ENCODE results near the gene PSEN1.
"Not testable (repeated sequence)": the region's sequence is repeated elsewhere in the genome, so short reads cannot be mapped to it uniquely, and the experiment has no call there.

PSEN1 gene

DNA sequence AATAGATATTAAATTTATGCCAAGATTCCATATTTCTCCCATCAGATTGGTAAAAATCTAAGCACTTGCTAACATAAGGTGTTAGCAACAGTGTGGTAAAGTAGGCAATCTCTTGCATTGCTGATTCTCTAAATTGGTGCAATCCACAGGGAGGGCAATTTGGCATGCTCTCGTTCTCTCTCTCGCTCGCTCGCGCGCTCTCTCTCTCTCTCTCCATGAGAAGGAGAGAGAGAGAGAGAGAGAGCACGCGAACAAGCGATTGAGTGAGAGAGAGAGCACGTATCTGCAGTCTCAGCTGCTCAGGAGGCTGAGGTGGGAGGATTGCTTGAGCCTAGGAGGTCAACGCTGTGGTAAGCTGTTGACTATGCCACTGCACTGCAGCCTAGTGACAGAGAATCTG lies 25.9 kb downstream of the PSEN1 start:
- no peak overlapping the region for H3K4me3 ChIP-seq (ENCODE audit: low read depth, low read length)

GRCh38 chr14:73166399-73166798 lies 30.1 kb downstream of the PSEN1 start:
- no peak overlapping the region for H3K4me3 ChIP-seq (ENCODE audit: low read depth, low read length)

GRCh38 chr14:73167727-73168126 lies 31.4 kb downstream of the PSEN1 start:
- H3K4me3 ChIP-seq (ENCODE audit: low read depth, low read length) = no peak overlapping the region

GRCh38 chr14:73168274-73168673 lies 32.0 kb downstream of the PSEN1 start:
- H3K4me3 ChIP-seq (ENCODE audit: low read depth, low read length) = no peak overlapping the region

GRCh38 chr14:73168691-73169090 lies 32.4 kb downstream of the PSEN1 start:
- no peak overlapping the region for H3K4me3 ChIP-seq (ENCODE audit: low read depth, low read length)

GRCh38 chr14:73169855-73170254 lies 33.5 kb downstream of the PSEN1 start:
- not testable (repeated sequence) for H3K4me3 ChIP-seq (ENCODE audit: low read depth, low read length)

- no peak overlapping the region for H3K4me3 ChIP-seq (ENCODE audit: low read depth, low read length)
Observed at GRCh38 chr14:73170686-73171085, 34.4 kb downstream of the PSEN1 start.

DNA sequence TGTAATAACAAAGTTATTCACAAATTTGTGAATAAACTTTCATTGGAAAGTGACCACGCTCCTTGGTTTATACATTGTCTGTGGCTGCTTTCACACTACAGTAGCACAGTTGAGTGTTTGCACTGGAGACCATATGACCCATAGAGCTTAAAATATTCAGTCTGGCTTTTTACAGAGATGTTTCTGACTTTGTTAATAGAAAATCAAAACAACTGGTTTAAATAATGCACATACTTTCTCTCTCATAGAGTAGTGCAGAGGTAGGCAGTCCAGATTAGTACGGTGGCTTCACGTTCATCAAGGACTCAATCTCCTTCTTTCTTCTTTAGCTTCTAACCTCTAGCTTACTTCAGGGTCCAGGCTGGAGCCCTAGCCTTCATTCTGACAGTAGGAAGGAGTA lies 36.2 kb downstream of the PSEN1 start:
- H3K4me3 ChIP-seq (ENCODE audit: low read depth, low read length) = no peak overlapping the region

GRCh38 chr14:73173092-73173735 lies 36.9 kb downstream of the PSEN1 start:
- H3K4me3 ChIP-seq (ENCODE audit: low read depth, low read length) = no peak overlapping the region

DNA sequence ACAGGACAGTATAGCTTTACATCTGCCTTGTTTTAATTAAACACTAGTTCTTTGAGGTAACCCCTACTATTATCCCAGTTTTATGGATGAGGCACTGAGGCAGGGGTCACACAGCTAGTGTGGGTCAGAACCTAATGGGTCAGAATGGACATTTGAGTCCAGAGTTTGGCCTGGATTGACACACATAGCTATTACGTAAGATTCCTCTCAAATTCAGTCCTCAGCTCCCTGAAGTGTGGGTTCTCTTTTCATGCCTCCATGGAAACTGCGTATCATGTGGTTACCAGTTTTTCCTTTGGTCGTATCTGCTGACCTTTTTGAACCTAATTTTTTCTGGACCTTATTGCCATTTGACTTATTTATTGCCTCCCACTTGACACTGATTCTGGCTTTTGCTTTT lies 40.4 kb downstream of the PSEN1 start:
- H3K4me3 ChIP-seq (ENCODE audit: low read depth, low read length) = no peak overlapping the region

DNA sequence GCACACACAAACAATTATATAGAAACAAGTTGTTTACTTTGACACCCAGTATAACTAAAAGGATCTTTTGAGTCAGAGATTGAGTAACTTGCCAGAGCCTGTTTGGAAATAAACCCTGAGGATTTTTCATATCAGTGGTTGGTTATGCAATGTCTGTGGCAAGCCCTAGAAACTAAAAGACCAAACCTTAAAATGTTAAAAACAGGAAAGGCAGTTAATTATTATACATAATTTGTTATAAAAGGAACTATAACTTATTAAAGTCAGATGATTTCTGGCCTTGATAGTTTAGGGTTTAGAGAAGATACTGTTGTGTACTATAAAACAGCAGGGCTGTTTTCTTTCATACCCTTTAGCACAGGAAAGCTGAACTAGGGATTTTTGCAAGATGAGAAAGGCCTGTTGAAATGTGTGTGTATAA lies 44.1 kb downstream of the PSEN1 start:
- H3K4me3 ChIP-seq (ENCODE audit: low read depth, low read length) = no peak overlapping the region

GRCh38 chr14:73180969-73181368 lies 44.7 kb downstream of the PSEN1 start:
- not testable (repeated sequence) for H3K4me3 ChIP-seq (ENCODE audit: low read depth, low read length)

- no peak overlapping the region for H3K4me3 ChIP-seq (ENCODE audit: low read depth, low read length)
Observed at GRCh38 chr14:73188501-73188911, 52.2 kb downstream of the PSEN1 start.

DNA sequence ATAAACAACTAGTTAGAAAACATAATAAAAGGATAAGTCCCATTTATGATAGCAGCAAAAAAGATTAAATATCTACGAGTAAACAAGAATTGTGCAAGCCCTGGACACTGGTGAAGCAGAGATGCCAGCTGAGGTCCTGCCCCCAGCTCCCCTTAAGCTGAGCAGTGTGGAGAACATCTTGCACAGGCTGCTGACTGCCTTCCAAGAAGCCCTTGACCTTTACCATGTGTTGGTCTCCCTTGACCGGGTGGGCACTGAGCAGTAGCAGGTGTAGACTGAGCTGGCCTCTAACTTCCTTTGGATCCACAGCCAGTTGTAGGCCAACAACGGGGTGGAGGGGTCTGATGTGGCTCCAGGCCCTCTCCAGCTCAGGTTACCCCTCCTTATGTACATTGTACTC lies 53.3 kb downstream of the PSEN1 start:
- H3K4me3 ChIP-seq (ENCODE audit: low read depth, low read length) = no peak overlapping the region

- H3K4me3 ChIP-seq (ENCODE audit: low read depth, low read length) = no peak overlapping the region
Observed at GRCh38 chr14:73191441-73191840, 55.1 kb downstream of the PSEN1 start.

DNA sequence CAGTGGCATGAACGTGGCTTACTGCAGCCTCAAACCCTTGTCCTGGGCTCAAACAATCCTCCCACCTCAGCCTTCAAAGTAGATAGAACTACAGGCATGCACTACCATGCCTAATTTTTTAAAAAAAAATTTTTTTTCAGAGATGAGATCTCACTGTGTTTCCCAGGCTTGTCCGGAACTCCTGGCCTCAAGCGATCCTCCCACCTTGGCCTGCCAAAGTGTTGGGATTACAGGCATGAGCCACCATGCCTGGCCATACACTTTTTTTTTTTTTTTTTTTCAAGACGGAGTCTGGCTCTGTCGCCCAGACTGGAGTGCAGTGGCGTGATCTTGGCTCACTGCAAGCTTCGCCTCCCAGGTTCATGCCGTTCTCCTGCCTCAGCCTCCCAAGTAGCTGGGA lies 58.0 kb downstream of the PSEN1 start:
- H3K4me3 ChIP-seq (ENCODE audit: low read depth, low read length) = not testable (repeated sequence)

DNA sequence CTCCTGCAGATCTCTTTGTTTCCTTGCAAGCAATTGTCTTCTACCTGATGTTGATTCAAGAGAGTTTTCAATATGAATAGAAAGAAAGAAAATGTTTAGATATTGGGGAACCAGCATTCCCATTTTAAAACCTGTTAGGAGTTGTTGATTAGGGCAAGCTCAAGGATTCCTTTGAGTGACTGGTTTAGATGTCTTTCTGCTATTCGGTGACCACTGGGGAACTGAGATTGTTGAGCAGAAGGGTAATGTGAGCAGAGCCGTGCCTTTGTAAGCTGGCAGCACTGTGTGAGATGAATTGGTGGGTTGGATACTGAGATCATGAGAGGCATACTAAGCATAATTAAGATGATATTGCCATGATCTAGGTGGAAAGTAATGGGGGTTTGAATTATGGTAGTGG lies 61.9 kb downstream of the PSEN1 start:
- H3K4me3 ChIP-seq (ENCODE audit: low read depth, low read length) = no peak overlapping the region

GRCh38 chr14:73203527-73203926 lies 67.2 kb downstream of the PSEN1 start:
- no peak overlapping the region for H3K4me3 ChIP-seq (ENCODE audit: low read depth, low read length)

- H3K4me3 ChIP-seq (ENCODE audit: low read depth, low read length) = no peak overlapping the region
Observed at GRCh38 chr14:73207615-73208014, 71.3 kb downstream of the PSEN1 start.

GRCh38 chr14:73208390-73208789 lies 72.1 kb downstream of the PSEN1 start:
- no peak overlapping the region for H3K4me3 ChIP-seq (ENCODE audit: low read depth, low read length)

GRCh38 chr14:73208846-73209245 lies 72.5 kb downstream of the PSEN1 start:
- H3K4me3 ChIP-seq (ENCODE audit: low read depth, low read length) = no peak overlapping the region

GRCh38 chr14:73209953-73210352 lies 73.6 kb downstream of the PSEN1 start:
- H3K4me3 ChIP-seq (ENCODE audit: low read depth, low read length) = no peak overlapping the region

GRCh38 chr14:73211251-73212040 lies 75.1 kb downstream of the PSEN1 start:
- no peak overlapping the region for H3K4me3 ChIP-seq (ENCODE audit: low read depth, low read length)
